Retinal pigment epithelial cell (primary cell): ENCODE measurements around the gene HOXA10.

ENCODE experiments used
- DNase-seq: peaks from one replicate; pipeline ENCODE4 v3.0.0-alpha.2; 2010; ENCODE audit warnings: low read depth
- H3K4me3 ChIP-seq: 2 replicates; pipeline ENCODE4 v1.5.1; 2011; ENCODE audit warnings: mild to moderate bottlenecking, low read length, control low read depth, moderate library complexity
- CTCF ChIP-seq: conservative IDR thresholded peaks from 2 replicates; pipeline ENCODE4 v1.5.1; 2011; ENCODE audit warnings: low read depth, low read length, control low read depth, inconsistent platforms

Gene HOXA10

DNA sequence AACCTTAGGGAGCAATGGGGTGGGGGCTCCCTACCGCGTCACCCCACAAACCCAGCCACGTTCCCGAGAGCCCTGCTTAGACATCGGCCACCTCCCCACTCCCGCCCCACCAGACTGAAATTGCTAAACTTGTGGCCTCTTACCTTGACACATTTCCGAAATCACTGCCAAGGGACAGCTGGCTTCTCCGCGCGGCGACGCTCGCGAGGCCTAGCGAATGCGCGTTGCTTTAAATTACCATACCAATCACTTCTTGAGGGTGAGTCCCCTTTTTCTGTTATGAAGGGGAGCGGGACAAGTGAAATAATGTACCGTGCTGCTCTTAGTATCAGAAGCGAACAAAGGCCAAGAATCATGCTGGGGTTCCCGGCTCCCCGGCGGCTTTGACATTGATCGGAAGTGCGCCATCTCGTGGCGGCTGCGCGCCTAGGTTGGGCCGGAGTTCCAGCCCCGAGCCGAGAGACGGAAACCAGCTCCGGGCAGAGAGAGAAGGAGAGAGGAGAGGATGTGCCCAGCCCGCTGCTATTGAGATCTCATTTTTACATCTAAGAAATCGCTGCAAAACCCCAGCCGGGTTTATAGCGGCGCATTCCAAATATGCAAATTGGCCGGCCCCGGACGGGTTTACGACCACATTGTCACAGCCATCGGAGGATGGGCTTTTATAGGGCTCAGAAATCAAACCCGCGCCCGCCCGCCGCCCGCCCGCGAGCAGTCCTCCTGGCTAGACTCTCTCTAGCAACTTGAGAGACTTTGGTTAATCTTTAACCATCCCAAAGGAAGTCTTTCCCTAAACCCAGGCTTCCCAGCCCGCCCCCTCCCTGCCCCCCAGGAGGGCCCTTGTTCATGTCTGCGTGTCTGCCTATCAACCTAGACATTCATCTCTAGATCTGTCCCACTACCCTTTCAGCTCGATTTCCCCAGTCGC, 5.6 kb upstream of the HOXA10 start:
- peak; percentile 84 for TF ChIP-seq CTCF
- no peak overlapping the region for H3K4me3 ChIP-seq
- no peak for DNase-seq

DNA sequence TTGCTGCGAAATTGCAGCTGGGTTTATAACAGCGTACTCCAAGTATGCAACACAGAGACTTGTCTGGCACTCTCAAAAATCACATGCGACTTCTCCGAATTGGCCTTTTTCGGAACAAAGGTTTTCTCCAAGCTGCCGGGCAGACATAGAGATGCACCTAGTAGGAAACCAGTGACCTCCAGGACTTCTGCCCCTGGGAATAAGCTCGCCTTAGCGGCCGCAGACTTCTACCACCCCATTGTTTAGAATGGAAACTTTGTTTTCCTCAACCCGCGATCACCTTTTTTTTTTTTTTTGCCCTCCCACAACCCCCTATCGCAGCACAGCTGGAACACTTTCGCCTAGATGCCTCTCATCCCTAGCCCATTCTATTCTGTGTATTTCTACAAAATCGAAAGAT, 4.9 kb upstream of the HOXA10 start:
- no peak overlapping the region for H3K4me3 ChIP-seq
- DNase-seq: no peak
- TF ChIP-seq CTCF: no peak

DNA sequence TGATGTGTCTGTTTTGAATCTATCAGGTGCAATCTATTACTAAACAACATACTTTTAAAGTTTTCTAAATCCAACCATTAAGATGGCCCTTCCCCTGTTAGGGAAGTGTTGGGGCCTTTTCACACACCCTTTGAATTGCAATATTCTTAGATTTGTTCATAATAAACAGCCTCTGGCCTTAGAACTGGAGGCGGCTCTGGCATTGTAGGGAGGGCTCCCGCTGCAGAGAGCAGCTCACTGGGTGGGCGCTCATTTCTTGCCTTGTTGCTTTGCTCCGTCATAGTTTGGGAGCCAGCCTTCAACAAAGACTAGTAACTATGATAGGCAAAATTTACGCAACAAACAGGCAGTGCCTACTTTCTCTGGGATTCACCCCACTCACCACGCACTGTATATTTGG, 4.2 kb upstream of the HOXA10 start:
- TF ChIP-seq CTCF: no peak
- no peak overlapping the region for H3K4me3 ChIP-seq
- no peak for DNase-seq

GRCh38 chr7:27177795-27178320, 3.7 kb upstream of the HOXA10 start:
- DNase-seq: no peak
- no peak for TF ChIP-seq CTCF
- no peak overlapping the region for H3K4me3 ChIP-seq

DNA sequence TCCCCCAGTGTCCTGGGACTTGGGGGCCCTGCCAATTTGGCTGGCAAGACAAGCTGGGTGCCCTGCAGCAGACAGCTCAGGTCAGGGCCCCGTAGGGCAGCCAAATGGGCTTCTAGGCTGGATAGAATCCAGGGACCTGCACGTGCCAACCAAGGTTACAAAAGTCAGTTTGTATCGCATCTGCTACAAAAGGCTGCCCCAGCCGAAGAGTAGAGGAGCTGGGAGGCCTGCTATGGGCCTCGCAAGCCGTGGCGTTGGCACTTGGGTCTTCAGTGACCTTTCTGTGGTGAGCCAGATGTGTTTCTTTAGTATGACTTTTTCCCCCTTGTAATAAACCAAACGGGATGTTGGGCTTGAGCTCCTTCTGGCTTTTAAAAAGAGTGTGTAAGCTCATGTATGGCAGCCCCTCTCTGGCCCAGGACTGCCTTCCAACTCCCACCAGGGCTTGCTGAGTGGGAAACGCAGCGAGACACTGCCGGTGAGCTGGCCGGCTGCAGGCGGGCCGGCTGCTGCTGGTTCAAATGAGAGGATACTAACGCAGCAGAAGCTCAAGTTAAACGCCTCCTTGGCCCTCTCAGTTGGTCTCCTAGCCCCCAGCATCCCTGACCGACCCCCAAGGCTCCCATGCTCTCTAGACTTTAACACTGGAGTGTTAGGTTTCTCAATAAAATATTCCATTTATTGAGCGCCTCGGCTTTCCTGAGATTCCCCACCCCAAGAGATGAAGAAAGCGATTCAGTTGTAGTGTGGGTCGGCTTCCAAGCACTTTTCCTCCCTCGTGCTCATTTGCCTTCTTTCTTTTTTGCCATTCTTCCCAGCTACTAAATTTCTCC, 3.1 kb upstream of the HOXA10 start:
- H3K4me3 ChIP-seq: no peak overlapping the region
- no peak for DNase-seq
- no peak for TF ChIP-seq CTCF

DNA sequence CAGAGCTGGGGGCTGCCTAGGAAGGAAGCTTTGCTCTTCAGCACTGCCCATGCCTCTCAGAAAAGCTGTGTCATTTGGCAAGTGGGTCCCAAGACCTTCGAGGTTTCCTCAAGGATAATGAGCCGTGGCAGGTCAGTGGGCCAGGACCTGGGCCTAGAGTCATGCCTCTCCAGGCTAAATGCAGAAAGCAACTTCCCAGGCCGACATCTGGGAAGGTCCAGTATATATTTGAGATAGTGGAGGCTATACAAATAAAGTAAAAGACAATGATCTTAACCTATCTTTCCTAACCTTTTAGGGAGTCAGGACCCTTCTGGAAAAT, 2.4 kb upstream of the HOXA10 start:
- H3K4me3 ChIP-seq: no peak overlapping the region
- no peak for TF ChIP-seq CTCF
- DNase-seq: no peak
